ENCODE data around the gene PSMB7. TPM values are rescaled to one million over a fixed set of nuclear protein-coding genes. Genes with fewer than 3 reads are reported as not detected.

Gene PSMB7
- total and polyA plus RNA-seq, 2 of the 4 experiments (the other 2 are of a cell fraction), result 340 to 430 TPM

GRCh38 chr9:124457887-124458431 lies 42.7 kb upstream of the PSMB7 start:
- in situ Hi-C loops (cut with MboI; ENCODE audit: low sequenced_read_pairs) (no loop called here), intact Hi-C loops (cut with micrococcal nuclease) (no loop called here), dilution Hi-C loops (cut with HindIII; ENCODE audit: low sequenced_read_pairs, unreplicated experiment) (no loop called here)
- H4K91ac ChIP-seq (ENCODE audit: insufficient read depth, low read depth, low read length), result no peak overlapping the region
- no peak overlapping the region for H2AFZ ChIP-seq (replicated peaks; ENCODE audit: low read length, poor library complexity)
- H2BK120ac ChIP-seq (ENCODE audit: low read depth, low read length), result no peak overlapping the region
- no peak overlapping the region for H2AK9ac ChIP-seq (replicated peaks; ENCODE audit: low read depth, low read length, poor library complexity)
- H3K27me3 ChIP-seq (ENCODE audit: control insufficient read depth, insufficient read depth, low read length), result peaks cover 45% of the 10 kb centered on the region
- no peaks in the 10 kb centered on the region for H3K36me3 ChIP-seq (ENCODE audit: control insufficient read depth, insufficient read depth, low read length)
- H4K5ac ChIP-seq (ENCODE audit: low read depth, low read length), result no peak overlapping the region
- WGBS, 2 experiments (ENCODE audit: extremely low coverage in 2 of 2, insufficient read length in 1 of 2), result 75% methylated on average over 3 of the region's 8 CpGs; no CpG with 5 or more reads in 1 of the 2 experiments
- no peak overlapping the region for H3K27ac ChIP-seq (ENCODE audit: insufficient read depth, low read length)
- H4K20me1 ChIP-seq (ENCODE audit: insufficient read depth, low read length), result no peaks in the 10 kb centered on the region
- peaks cover 2% of the 10 kb centered on the region; the same call in 1 of the 2 replicates for H3K9me3 ChIP-seq (ENCODE audit: control insufficient read depth, insufficient read depth, low read length)
- H3K56ac ChIP-seq (ENCODE audit: extremely low read depth, insufficient read depth, low read length), result no peak overlapping the region
- no peak overlapping the region for H3K23ac ChIP-seq (ENCODE audit: low read depth, low read length)
- CTCF ChIA-PET, result no interaction called here
- H2BK20ac ChIP-seq (ENCODE audit: low read depth, low read length), result no peak overlapping the region
- no peak for TF ChIP-seq MAZ (IDR thresholded peaks at IDR 0.05; ENCODE audit: borderline replicate concordance, low read depth, low read length)
- no peak for TF ChIP-seq POLR2A (IDR thresholded peaks at IDR 0.05; ENCODE audit: low read depth, low read length)
- no peak for TF ChIP-seq FOS (IDR thresholded peaks at IDR 0.05; ENCODE audit: low read depth, low read length)
- no peak for TF ChIP-seq RCOR1 (IDR thresholded peaks at IDR 0.05; ENCODE audit: insufficient replicate concordance, low read length)
- TF ChIP-seq CTCF (conservative IDR thresholded peaks at IDR 0.05; ENCODE audit: low read depth, low read length), result no peak
- no peak for TF ChIP-seq BHLHE40 (IDR thresholded peaks at IDR 0.05; ENCODE audit: low read depth, low read length)
- no peak for TF ChIP-seq CHD1 (IDR thresholded peaks at IDR 0.05; ENCODE audit: low read depth, low read length)
- TF ChIP-seq RFX5 (IDR thresholded peaks at IDR 0.05; ENCODE audit: low read depth, low read length), result no peak
- TF ChIP-seq NFE2L2 (IDR thresholded peaks at IDR 0.05; ENCODE audit: low read depth, low read length), result no peak
- TF ChIP-seq USF2 (IDR thresholded peaks at IDR 0.05; ENCODE audit: low read depth, low read length), result no peak
- TF ChIP-seq ELK1 (IDR thresholded peaks at IDR 0.05; ENCODE audit: borderline replicate concordance, low read depth, low read length), result no peak
- H3K79me1 ChIP-seq (ENCODE audit: low read depth in 1 of 2, low read length in 2 of 2), result no peaks in the 10 kb centered on the region
- no peak for DNase-seq
- no peak overlapping the region for H3K18ac ChIP-seq (ENCODE audit: low read depth, low read length)
- H3K4me1 ChIP-seq (ENCODE audit: control insufficient read depth, insufficient read depth, low read length), result no peaks in the 10 kb centered on the region
- no peak for ATAC-seq (ENCODE audit: low read depth)
- no peak overlapping the region for H2AK5ac ChIP-seq (ENCODE audit: low read depth, low read length)
- H3K4me2 ChIP-seq (ENCODE audit: low read depth, low read length), result no peak overlapping the region
- H3K9ac ChIP-seq (ENCODE audit: low read depth, low read length), result no peak overlapping the region
- no peak overlapping the region for H3K14ac ChIP-seq (replicated peaks; ENCODE audit: low read depth, low read length)
- POLR2A ChIA-PET (ENCODE audit: unreplicated experiment), result no interaction called here
- H4K8ac ChIP-seq (ENCODE audit: low read depth in 2 of 2, low read length in 2 of 2), result no peak overlapping the region
- no peak overlapping the region for H2BK5ac ChIP-seq (ENCODE audit: low read depth, low read length, poor library complexity, severe bottlenecking)
- no peak overlapping the region for H2BK15ac ChIP-seq (ENCODE audit: low read depth, low read length)
- BruUV-seq (replicated peaks), result no TSS peak
- no peak overlapping the region for H3K4me3 ChIP-seq (ENCODE audit: insufficient read depth, low read depth, low read length)
- no peak overlapping the region for H3K4ac ChIP-seq (ENCODE audit: low read depth, low read length)
- no peaks in the 10 kb centered on the region for H3K9me1 ChIP-seq (ENCODE audit: insufficient read depth, low read length)
